Thymus (tissue), 14 donors: ENCODE data around the gene TGDS. TPM values are rescaled to one million over a fixed set of nuclear protein-coding genes. Genes with fewer than 3 reads are reported as not detected.
A peak's percentile ranks its signal among the peaks of the same experiment; 100 is the strongest.
"Not testable (repeated sequence)": the region's sequence is repeated elsewhere in the genome, so short reads cannot be mapped to it uniquely, and the experiment has no call there.

Experiments used
- DNase-seq, 9 donors: peaks; one replicate each; pipeline ENCODE4 v3.0.0-alpha.2; 2013; ENCODE audit warnings: low spot score in 9 of 9, low read depth in 6 of 9, missing footprints in 1 of 9
- H3K27ac ChIP-seq, 2 donors: one replicate each; pipeline ENCODE4 v1.5.1; 2013; ENCODE audit warnings: control low read depth in 1 of 2, low read depth in 1 of 2, low read length in 1 of 2, mild to moderate bottlenecking in 1 of 2, moderate library complexity in 1 of 2
- H3K27me3 ChIP-seq, 2 donors: one replicate each; pipeline ENCODE4 v1.5.1; 2013; ENCODE audit warnings: low read length in 1 of 2; ENCODE audit not compliant: control insufficient read depth in 2 of 2, insufficient read depth in 1 of 2
- H3K36me3 ChIP-seq, 2 donors: one replicate each; pipeline ENCODE4 v1.5.1; 2013; ENCODE audit warnings: low read length in 1 of 2, mild to moderate bottlenecking in 1 of 2, moderate library complexity in 1 of 2; ENCODE audit not compliant: control insufficient read depth in 2 of 2, insufficient read depth in 2 of 2
- H3K4me1 ChIP-seq, 2 donors: one replicate each; pipeline ENCODE4 v1.5.1; 2013; ENCODE audit warnings: low read length in 2 of 2; ENCODE audit not compliant: control insufficient read depth in 2 of 2, insufficient read depth in 2 of 2
- H3K4me3 ChIP-seq, 2 donors: one replicate each; pipeline ENCODE4 v1.5.1; 2013; ENCODE audit warnings: low read length in 2 of 2, control low read depth in 1 of 2, mild to moderate bottlenecking in 1 of 2
- H3K9me3 ChIP-seq, 2 donors: one replicate each; pipeline ENCODE4 v1.5.1; 2013; ENCODE audit warnings: low read length in 1 of 2, mild to moderate bottlenecking in 1 of 2; ENCODE audit not compliant: control insufficient read depth in 2 of 2, insufficient read depth in 1 of 2
- WGBS: extraction: QIAGEN DNeasy Blood & Tissue Kit; methylation state at CpG from one replicate; pipeline ENCODE4 v1.1.7; 2013; 5-methylcytosine and 5-hydroxymethylcytosine counted together
- long read RNA-seq, 10 donors: transcript quantifications; one replicate each; lab custom pipeline, GENCODE V29; 2026
- polyA plus RNA-seq: library from polyadenylated mRNA; stranded (reverse); fragments of 200-250 nt; gene quantifications from one replicate; pipeline ENCODE4 v1.2.3, GENCODE V29; 2013
- total RNA-seq: library from RNA; stranded (reverse); fragments of 120-200 nt; gene quantifications from one replicate; pipeline ENCODE4 v1.2.4, GENCODE V29; 2013
- donor health status: healthy.

The TGDS gene, protein sequence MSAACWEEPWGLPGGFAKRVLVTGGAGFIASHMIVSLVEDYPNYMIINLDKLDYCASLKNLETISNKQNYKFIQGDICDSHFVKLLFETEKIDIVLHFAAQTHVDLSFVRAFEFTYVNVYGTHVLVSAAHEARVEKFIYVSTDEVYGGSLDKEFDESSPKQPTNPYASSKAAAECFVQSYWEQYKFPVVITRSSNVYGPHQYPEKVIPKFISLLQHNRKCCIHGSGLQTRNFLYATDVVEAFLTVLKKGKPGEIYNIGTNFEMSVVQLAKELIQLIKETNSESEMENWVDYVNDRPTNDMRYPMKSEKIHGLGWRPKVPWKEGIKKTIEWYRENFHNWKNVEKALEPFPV
- total RNA-seq (23.8 TPM), polyA plus RNA-seq (27.2 TPM)
- long read RNA-seq, donor 1, partial matches to known transcripts: 0 of 2 reads
- long read RNA-seq, donor 1, other reads (novel, unspliced or antisense): 0 of 2 reads
- long read RNA-seq, donor 2: 0 reads
- long read RNA-seq, donor 3, transcript TGDS-201 (12 exons, 1,905 nt): major isoform, 15 of 15 reads
- long read RNA-seq, donor 3, partial matches to known transcripts: 0 of 15 reads
- long read RNA-seq, donor 3, other reads (novel, unspliced or antisense): 0 of 15 reads
- long read RNA-seq, donor 4, partial matches to known transcripts: 0 of 3 reads
- long read RNA-seq, donor 4, other reads (novel, unspliced or antisense): 0 of 3 reads
- long read RNA-seq, donor 5, transcript TGDS-201 (12 exons, 1,905 nt): major isoform, 9 of 21 reads
- long read RNA-seq, donor 5, partial matches to known transcripts: 10 of 21 reads
- long read RNA-seq, donor 5, other reads (novel, unspliced or antisense): 0 of 21 reads
- long read RNA-seq, donor 6, transcript TGDS-201 (12 exons, 1,905 nt): major isoform, 16 of 22 reads
- long read RNA-seq, donor 6, partial matches to known transcripts: 5 of 22 reads
- long read RNA-seq, donor 6, other reads (novel, unspliced or antisense): 0 of 22 reads
- long read RNA-seq, donor 7, transcript TGDS-201 (12 exons, 1,905 nt): major isoform, 5 of 6 reads
- long read RNA-seq, donor 7, partial matches to known transcripts: 0 of 6 reads
- long read RNA-seq, donor 7, other reads (novel, unspliced or antisense): 0 of 6 reads
- long read RNA-seq, donor 8, partial matches to known transcripts: 0 of 1 reads
- long read RNA-seq, donor 8, other reads (novel, unspliced or antisense): 0 of 1 reads
- long read RNA-seq, donor 9, transcript TGDS-201 (12 exons, 1,905 nt): major isoform, 5 of 5 reads
- long read RNA-seq, donor 9, partial matches to known transcripts: 0 of 5 reads
- long read RNA-seq, donor 9, other reads (novel, unspliced or antisense): 0 of 5 reads
- long read RNA-seq, donor 10, partial matches to known transcripts: 0 of 3 reads
- long read RNA-seq, donor 10, other reads (novel, unspliced or antisense): 0 of 3 reads

DNA sequence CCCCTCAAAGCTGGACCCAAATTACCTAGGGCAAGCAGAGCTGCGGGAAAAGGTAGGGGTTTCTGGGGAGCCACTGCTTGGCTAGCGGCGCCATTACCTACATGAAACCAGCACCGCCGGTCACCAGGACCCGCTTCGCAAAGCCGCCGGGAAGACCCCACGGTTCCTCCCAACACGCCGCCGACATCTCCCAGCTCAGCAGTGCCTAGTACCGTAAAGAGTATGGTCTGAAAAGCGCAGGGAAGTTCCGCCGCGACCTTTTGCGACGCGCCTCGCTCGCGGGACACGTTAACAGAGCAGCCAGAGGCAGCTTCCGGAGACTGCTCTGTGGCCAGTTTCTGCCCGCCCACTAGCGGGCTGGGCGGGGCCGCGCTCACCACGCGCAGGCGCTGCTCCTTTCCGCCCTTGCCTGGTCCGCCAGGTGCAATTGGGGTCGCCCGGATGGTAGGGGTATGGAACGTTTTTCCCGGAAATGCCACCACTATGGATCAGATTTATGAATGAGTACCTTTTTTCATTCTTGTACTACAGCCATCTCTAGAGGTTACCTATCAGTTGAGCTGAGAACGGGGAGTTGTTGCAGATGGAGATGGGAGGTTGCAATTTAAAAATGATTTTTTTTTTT, at the start of gene TGDS:
Gene TGDS (minus strand): TSS at position 203 of the 625 bp plus-strand sequence. CDS start 16 bp downstream, at position 187.
- no peaks in the 10 kb centered on the region for H3K9me3 ChIP-seq

DNA sequence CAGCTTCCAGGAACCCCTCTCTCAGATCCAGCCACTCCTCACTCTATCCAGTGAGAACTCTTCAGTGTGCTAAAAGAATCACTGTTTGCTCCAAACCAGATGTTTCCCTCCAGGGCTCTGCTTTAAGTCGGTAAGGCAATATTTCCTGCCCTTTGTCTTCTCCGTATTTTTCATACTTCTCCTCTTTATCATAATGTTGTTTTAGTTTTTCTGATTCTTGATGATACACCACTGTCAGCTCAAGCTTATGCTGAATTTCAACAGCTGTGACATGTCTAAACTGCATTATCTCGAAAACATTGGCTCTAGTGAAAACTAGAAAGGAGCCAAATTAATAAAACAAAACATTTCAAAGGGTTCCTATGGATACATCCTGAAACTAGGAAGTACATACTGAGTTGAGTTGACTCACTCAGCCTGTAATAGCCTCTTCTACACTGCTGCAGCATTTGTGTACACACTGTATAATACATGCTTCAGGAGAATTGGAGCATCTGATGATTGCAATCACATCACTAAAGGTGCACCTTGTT, 45.5 kb upstream of the TGDS start:
- no peak overlapping the region for H3K27ac ChIP-seq
- H3K9me3 ChIP-seq: no peaks in the 10 kb centered on the region
- H3K27me3 ChIP-seq: no peaks in the 10 kb centered on the region
- H3K36me3 ChIP-seq: no peaks in the 10 kb centered on the region
- H3K4me1 ChIP-seq: no peaks in the 10 kb centered on the region
- DNase-seq: no peak
- no peak overlapping the region for H3K4me3 ChIP-seq
- 74% methylated on average over 3 of the region's 3 CpGs for WGBS

More for the DNA sequence above, at the start of gene TGDS:
- Histone ChIP-seq H3K27me3 (no peaks in the 10 kb centered on the region), H3K36me3 (peaks cover 7 to 13% of the 10 kb centered on the region in 2 donors), H3K27ac (peak within 1 kb of the TSS; percentile 64 to 73), H3K4me1 (peaks cover 10 to 17% of the 10 kb centered on the region in 2 donors), H3K4me3 (peak within 1 kb of the TSS; percentile 66 to 77)
- WGBS: under 1% methylated on average over 41 of the region's 41 CpGs
- peak; percentile 78 to 94 (median 85) for DNase-seq

DNA sequence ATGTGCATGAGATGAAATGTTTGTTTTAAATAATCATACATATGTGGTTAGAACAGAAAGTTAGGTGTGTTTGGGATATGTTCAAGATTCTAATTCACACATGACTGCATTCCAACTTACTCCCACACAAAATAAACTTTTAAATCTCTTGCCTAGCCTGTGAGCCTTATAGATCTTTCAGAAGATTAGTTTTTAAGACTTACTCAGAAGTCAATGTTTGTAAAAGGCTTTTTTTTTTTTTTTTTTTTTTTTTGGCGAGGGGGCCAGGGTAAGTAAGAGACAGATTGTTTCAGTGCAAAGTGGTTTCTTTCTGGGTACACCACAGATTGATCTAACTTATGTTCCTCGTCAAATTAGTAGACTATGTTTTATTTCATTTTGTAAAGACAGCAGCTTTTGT, 44.8 kb upstream of the TGDS start:
- H3K4me1 ChIP-seq: no peaks in the 10 kb centered on the region
- no peaks in the 10 kb centered on the region for H3K9me3 ChIP-seq
- H3K4me3 ChIP-seq: no peak overlapping the region
- H3K36me3 ChIP-seq: no peaks in the 10 kb centered on the region
- no peaks in the 10 kb centered on the region for H3K27me3 ChIP-seq
- 87% methylated on average over 2 of the region's 2 CpGs for WGBS
- no peak for DNase-seq
- H3K27ac ChIP-seq: no peak overlapping the region

DNA sequence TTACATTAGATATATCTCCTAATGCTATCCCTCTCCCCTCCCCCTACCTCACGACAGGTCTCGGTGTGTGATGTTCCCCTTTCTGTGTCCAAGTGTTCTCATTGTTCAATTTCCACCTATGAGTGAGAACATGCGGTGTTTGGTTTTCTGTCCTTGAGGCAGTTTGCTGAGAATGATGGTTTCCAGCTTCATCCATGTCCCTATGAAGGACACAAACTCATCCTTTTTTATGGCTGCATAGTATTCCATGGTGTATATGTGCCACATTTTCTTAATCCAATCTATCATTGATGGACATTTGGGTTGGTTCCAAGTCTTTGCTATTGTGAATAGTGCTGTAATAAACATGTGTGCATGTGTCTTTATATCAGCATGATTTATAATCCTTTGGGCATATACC, 41.7 kb upstream of the TGDS start:
- 97% methylated on average over 3 of the region's 3 CpGs for WGBS
- not testable (repeated sequence) for H3K27ac ChIP-seq, H3K27me3 ChIP-seq, H3K4me1 ChIP-seq, DNase-seq, H3K9me3 ChIP-seq, H3K36me3 ChIP-seq, H3K4me3 ChIP-seq

DNA sequence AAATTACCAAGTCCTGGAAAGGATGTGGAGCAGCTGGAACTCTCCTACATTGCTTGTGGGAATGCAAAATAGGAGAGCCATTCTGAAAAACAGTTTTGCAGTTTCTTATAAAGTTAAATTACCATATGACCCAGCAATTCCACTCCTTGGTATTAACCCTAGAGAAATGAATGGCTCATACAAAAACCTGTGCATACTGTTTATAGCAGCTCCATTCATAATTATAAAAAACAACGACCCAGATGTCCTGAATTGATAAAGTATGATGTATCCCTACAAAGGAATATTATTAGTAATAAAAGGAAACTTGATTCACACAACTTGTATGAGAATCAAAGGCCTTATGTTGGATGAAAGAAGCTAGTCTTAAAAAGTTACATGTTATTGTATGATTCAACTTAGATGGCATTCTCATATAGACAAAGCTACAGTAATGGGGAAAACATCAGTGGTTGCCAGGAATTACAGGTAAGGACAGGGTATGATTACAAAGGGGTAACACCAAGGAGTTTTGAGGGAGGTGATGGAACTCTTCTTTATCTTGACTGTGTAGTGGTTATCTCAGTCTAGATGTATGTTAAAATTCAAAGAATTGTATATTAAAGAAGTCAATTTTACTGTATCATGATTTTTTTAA, 41.1 kb upstream of the TGDS start:
- DNase-seq: no peak
- whole genome bisulfite sequencing: 93% methylated on average over 1 of the region's 1 CpG
- H3K4me1 ChIP-seq: no peaks in the 10 kb centered on the region

DNA sequence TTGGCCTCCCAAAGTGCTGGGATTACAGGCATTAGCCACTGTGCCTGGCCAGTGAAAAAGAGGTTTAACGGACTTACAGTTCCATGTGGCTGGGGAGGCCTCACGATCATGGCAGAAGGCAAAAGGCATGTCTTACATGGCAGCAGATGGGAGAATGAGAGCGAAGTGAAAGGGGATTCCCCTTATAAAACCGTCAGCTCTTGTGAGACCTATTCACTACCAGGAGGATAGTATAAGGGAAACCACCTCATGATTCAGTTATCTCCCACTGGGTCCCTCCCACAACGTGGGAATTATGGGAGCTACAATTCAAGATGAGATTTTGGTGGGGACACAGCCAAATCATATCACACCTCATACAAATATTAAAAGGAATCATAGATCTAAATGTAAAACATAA, 40.1 kb upstream of the TGDS start:
- H3K27ac ChIP-seq, H3K4me3 ChIP-seq, DNase-seq, H3K4me1 ChIP-seq, H3K27me3 ChIP-seq, H3K9me3 ChIP-seq, H3K36me3 ChIP-seq: not testable (repeated sequence)
- WGBS: 91% methylated on average over 5 of the region's 5 CpGs

More for the DNA sequence above, 41.1 kb upstream of the TGDS start:
- Histone ChIP-seq H3K9me3 (no peaks in the 10 kb centered on the region), H3K36me3 (no peaks in the 10 kb centered on the region), H3K27ac (no peak overlapping the region), H3K4me3 (no peak overlapping the region), H3K27me3 (no peaks in the 10 kb centered on the region)

DNA sequence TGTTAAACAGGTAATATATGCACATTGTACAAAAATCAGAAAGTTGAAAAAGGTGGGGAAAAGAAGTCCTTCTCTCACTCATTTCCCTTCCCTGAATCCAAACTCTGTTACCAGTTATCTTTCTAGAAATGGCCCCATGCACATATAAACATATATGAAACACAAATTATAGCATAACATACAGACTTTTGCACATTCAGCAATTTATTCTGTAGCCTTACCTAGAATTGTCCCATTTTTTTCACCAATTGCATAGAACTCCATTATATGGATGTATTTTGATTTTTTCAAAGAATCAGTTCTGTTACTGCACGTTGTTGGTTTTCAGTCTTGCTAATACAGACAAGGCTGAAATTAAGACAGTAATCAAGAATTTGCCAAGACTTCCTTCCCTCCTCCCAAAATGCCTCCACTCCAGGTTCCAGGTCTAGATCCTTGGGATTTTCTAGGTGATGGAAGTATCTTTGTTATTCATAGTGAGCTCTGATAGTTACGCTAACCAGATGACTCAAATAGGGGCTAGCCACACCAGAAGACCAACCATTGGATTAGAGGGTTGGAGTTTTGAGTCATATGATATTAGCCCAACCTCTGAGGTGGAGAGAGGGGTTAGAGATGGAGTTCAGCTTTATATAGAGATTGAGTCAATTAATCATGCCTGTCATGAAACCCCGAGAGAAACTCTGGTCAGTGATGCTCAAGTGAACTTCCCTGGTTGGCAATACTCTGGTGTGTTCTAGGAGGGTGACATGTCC, 36.5 kb upstream of the TGDS start:
- no peaks in the 10 kb centered on the region for H3K4me1 ChIP-seq
- no peaks in the 10 kb centered on the region for H3K27me3 ChIP-seq
- H3K36me3 ChIP-seq: peaks cover 5 to 6% of the 10 kb centered on the region in 2 donors
- DNase-seq: no peak
- no peak overlapping the region for H3K27ac ChIP-seq
- H3K9me3 ChIP-seq: no peaks in the 10 kb centered on the region
- WGBS: 97% methylated on average over 3 of the region's 3 CpGs
- H3K4me3 ChIP-seq: no peak overlapping the region
